Fibroblast of peridontal ligament (primary cell): Measurements from ENCODE around the gene PLEKHA6.

ENCODE experiments used
- DNase-seq: peaks from one replicate; pipeline ENCODE4 v3.0.0-alpha.2; 2010; ENCODE audit errors: extremely low read depth

The PLEKHA6 gene

DNA sequence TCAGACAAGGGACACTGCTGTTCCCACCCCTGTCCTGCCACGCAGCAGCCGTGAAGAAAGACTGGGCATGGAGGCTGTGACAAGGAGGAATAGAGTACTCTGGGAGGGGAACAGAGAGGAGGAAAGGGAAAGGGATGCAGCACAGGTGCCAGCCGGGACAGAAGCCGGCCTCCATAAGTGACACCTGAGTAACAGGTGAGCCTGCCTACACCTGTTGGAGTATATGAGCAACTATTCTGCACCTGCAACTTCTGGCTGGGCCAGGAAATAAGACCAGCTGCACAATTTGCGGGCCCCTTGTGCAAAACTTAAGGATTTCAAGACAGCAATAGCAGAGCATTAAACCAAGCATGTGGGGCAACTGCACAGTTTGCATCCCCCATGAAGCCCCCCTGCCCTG lies 73.4 kb downstream of the PLEKHA6 start:
- no peak for DNase-seq

- DNase-seq = no peak
These were observed 74.1 kb downstream of the PLEKHA6 start for GRCh38 chr1:204285436-204286305.

- DNase-seq = no peak
These were observed 74.8 kb downstream of the PLEKHA6 start for GRCh38 chr1:204284929-204285328.

GRCh38 chr1:204283711-204284651 lies 75.7 kb downstream of the PLEKHA6 start:
- DNase-seq = no peak

- no peak for DNase-seq
These were observed 76.9 kb downstream of the PLEKHA6 start for GRCh38 chr1:204282761-204283221.

DNA sequence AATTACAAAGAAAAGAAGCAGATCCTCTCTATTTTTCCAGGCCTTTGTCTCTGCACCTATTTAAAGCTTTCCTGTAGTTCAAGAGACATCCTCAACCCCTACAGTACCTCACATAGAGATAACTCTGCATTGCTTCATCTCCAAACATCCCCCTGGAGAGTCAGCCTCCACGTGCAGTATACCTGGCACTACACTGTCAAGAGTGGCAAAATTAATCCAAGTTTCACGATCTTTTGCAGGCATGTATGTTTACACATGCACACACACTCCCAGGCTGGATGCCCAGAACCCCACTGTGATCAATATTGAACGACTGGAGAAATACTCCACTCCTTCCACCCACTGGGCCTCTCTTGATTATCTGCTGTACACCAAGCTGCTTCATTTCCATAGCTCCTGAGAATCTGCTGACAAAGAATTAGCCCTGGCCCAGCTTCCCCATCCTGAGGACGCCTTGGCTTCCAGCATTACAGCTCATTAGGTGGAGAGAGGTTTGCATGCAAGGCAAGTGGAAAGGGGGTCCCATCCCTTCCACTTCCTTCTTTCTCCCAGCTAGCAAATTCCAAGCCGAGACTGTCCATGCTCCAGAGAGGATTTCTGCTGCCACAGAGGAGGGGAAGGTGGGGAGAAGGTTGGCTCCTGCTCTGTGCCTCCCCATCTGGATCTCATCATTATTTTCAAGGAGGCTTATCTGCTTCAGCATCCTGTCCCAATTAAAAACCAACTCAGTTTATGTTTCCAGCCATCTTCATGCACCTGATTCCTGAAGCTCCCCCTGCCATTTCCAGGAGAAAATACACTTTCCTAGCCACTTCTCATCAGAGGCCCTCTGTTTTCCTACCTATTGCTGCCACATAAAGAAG lies 79.4 kb downstream of the PLEKHA6 start:
- DNase-seq = no peak

- no peak for DNase-seq
These were observed 80.8 kb downstream of the PLEKHA6 start for GRCh38 chr1:204278958-204279357.

DNA sequence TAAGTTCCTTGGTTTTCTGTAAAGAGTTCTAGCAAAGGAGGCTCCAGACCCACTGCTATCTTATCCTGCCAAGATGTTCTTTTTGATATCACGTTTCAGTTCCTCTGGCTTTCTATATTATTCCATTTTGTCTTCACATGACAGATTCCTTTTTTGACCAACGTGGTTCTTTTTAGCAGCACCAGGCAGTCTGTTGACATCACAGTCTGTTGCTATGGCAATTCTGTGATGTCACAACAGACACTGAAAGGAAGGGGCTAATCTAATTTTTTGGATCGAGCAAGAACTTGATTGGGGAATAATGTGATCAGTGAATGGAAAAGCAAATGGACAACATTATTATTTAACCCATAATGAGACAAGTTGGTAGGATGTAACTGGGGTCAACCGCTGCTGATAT lies 81.5 kb downstream of the PLEKHA6 start:
- DNase-seq = no peak

DNA sequence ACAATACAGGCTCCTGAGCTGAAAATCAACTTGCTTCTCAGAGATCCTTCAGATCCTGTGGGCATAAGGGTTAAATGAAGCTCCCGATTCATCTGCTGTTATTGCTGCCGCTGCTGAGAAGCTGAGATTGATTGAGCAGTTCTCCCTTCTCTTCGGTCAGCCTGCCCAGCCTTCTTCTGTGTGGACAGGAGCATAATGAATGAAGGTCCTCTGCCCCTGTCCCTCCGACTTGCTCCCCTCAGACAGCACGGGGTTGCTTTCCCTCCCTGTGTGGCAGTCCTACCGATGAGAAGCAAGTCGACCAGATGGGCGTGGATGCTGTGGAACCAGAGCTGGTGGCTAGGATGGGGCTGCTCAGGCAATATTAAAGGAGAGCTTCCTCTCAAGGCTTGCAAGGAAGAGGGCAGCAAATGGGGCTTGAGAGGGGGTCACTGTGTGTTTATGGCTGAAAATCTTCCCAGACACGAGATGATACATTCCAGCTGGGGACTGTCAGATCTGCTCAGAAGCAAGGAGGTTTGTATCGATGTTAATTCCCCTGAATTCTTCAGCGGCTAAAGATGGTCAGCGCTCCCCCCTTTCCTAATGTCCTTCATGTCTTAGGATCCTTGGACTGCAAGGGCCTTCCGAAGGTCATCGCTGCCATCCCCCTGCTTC lies 82.0 kb downstream of the PLEKHA6 start:
- no peak for DNase-seq

DNA sequence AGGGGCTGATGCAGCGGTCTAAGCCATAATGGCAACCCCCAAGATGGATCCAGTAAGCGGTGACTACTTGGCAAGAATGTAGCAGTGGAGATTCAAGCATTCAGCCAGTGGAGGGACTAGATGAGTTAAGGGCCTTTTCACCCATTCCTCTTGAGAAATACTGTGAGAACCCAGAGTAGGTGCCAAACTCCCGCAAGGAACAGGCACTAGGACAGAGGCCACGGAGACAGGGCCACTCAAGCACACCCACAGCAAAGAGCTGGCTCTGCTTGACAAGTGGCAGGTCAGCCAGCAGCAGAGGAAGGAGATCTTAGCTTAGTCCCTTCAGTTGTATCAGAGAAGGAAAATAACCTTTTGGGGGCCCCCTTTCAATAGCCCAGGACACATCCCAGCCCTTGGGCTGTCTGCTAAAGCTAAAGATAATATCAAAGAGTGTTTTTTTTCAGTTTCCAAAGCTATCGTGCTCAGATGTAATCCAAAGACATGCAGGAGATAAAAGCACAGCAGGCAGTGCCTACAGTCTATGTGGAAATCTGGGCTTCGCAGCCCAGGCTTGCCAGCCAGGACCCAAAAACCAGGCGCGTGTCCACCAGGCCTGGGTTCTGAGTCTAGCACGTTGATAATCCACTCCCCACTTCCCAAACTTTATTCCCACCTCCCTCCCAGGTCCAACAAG lies 83.9 kb downstream of the PLEKHA6 start:
- no peak for DNase-seq

DNA sequence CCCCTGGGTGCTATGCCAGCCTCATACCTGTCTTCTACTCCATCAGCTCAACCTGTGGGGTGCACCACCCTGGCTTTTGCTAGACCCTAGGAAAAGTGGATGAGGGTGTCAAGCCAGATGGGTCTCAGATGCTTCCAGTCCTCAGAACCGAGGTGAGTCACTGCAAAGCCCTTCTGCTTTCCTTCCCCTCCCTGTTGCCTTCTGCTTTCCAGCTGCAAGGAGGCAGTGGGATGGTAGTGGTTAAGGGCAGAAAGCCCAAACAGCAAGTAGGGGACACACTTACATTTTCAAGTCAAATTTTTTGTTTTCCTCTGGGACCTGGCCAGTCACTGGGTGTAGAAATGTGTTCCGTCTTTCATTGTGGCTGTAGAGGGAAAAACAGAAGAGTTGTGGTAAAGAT lies 85.3 kb downstream of the PLEKHA6 start:
- DNase-seq = peak; percentile 74

- no peak for DNase-seq
These were observed 87.2 kb downstream of the PLEKHA6 start for GRCh38 chr1:204272505-204272904.

DNA sequence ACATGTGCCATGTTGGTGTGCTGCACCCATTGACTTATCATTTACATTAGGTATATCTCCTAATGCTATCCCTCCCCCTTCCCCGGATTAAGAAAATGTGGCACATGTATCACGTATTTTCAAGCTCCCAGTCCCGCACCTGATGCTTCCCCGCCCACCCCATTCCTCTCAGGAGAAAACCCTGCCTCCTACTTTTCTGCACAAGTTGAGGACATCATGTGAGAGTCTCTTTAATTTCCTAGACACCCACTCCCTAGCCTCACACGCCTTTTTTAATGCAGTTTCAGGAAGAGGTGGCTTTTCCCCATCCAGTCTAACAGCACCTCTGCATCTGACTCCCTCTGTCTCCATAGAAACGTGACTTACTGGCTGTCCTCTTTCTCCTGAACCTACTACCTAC lies 87.8 kb downstream of the PLEKHA6 start:
- DNase-seq = no peak

DNA sequence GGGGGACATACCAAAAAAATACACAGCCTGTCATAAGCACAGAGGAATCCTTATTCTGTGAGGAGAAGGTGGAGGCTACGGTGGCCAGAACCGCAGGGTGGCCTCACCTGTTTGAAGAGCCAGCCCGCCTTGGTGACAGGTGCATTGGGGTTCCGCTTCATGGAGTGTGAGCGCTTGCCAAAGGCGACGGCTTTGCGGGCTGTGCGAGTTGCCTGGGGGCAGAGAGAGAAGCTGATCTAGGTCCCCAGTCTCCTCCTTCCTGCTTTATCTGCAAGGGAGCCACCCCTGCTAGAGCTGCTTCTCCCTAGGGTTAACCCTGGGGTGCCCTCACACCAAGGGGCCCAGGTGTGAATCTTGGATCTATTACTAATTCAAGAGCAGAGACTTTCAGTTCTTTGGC lies 91.6 kb downstream of the PLEKHA6 start:
- no peak for DNase-seq

GRCh38 chr1:204267191-204267601 lies 92.5 kb downstream of the PLEKHA6 start:
- DNase-seq = no peak

- DNase-seq = no peak
These were observed 93.2 kb downstream of the PLEKHA6 start for GRCh38 chr1:204266504-204267034.

DNA sequence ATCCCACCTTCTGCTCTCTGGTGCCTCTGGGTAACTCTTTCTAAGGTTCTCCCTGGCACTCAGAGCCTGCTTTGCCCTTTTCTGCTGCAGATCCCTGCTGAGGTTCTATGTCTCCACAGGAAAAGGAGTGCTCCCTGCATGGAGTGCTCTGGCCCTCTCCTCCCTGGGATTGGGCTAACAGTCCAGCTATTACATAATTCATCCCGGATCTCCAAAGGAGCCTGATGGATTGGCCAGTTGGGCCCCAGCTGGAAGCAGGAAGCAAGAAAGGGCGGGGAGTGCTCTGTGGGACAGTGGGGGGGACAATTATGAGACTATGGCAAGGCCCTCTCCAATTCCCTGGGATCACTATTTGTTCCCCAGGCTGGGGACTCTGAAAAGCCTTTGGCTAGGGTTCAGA lies 94.1 kb downstream of the PLEKHA6 start:
- DNase-seq = no peak

DNA sequence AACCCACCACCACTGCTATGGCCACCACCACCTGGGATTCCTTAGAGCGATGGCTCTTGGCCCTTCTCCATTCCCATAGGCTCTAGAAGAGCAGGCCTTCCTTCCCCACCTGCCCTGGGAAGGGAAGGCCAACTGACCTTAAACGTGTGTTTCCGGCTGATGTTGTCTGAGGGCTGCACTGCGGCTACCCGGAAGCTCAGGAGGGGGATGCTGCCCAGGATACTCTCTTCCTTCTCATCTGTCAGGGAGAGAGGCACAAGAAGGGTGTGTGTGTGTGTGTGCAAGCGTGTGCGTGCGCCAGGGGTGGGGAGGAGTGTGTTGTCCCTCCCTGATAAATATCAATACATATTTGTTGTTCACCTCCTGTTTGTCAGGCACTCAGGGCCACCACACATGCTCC lies 94.9 kb downstream of the PLEKHA6 start:
- DNase-seq = no peak

GRCh38 chr1:204263254-204263910 lies 96.3 kb downstream of the PLEKHA6 start:
- DNase-seq = no peak
